Measurements from ENCODE around the gene UNC13C.
"Not testable (repeated sequence)": the region's sequence is repeated elsewhere in the genome, so short reads cannot be mapped to it uniquely, and the experiment has no call there.

UNC13C gene

GRCh38 chr15:53978253-53978906 is at the start of gene UNC13C:
UNC13C (plus strand) TSS chr15:53978441; CDS start chr15:54012904, 34,463 bp downstream.
- no peak for FAIRE-seq

- FAIRE-seq = no peak
These were observed 42.1 kb upstream of the UNC13C start for GRCh38 chr15:53936137-53936536.

GRCh38 chr15:53937632-53938031 is 40.6 kb upstream of the UNC13C start:
- not testable (repeated sequence) for FAIRE-seq

DNA sequence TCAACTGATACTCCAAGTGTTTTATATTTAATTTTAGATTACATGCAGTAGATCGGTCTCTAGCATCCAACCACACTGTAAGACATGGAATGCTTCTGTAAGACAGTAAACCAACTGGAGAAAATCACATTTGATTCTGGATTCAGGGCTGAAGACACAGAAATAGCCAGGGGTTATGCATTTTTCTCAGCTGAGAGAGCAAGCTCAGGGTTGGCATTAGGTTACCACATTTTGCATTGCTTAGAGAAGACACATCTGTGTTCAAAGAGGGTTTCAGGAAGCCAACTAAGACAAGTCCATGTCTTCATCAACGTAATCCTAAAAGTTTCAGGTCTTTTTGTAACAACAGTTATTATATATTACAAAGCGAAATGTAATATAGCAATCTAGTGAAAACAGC is 27.7 kb upstream of the UNC13C start:
- FAIRE-seq = no peak

DNA sequence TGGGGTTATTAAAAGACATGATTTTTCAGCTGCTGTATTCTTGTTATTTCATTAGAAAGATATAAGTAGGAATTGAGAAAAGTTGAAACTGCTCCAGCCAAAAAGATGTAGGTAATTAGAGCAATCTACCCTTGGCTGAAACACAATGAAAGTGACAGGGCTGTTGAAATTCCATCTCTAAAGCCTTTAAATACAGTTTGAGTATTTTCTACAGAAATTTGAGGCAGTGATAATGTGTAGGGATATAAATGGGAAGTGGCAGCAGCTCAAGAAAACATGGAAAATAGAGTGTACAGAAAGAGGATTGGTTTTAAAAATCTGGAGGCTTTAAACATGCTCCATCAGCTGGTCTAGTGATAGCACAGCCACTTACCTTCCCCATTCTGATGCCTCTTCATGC is 22.8 kb upstream of the UNC13C start:
- FAIRE-seq = no peak

GRCh38 chr15:53962646-53963561 is 15.3 kb upstream of the UNC13C start:
- no peak for FAIRE-seq

DNA sequence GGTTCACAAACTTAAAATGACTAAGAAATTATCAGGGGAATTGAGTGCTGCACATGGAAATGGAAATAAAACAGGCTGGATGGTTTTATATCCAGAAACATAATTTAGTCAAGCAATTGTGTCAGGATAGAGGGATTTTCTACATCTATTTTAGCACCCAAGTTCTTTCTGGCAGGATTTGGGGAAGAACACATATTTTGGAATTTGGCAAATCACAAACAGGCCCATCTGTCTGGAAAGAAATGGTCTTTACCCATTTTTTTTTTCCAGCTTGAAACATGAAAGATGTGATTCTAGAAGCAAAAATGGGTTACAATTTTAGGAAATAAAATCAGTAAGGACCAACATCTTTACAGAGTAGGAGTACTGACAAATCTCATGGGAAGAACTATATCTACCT is 14.4 kb upstream of the UNC13C start:
- FAIRE-seq = no peak

- FAIRE-seq = no peak
These were observed 4.1 kb upstream of the UNC13C start for GRCh38 chr15:53974121-53974520.

- no peak for FAIRE-seq
These were observed 3.4 kb upstream of the UNC13C start for GRCh38 chr15:53974813-53975212.

- no peak for FAIRE-seq
These were observed 1.3 kb upstream of the UNC13C start for GRCh38 chr15:53976844-53977392.

DNA sequence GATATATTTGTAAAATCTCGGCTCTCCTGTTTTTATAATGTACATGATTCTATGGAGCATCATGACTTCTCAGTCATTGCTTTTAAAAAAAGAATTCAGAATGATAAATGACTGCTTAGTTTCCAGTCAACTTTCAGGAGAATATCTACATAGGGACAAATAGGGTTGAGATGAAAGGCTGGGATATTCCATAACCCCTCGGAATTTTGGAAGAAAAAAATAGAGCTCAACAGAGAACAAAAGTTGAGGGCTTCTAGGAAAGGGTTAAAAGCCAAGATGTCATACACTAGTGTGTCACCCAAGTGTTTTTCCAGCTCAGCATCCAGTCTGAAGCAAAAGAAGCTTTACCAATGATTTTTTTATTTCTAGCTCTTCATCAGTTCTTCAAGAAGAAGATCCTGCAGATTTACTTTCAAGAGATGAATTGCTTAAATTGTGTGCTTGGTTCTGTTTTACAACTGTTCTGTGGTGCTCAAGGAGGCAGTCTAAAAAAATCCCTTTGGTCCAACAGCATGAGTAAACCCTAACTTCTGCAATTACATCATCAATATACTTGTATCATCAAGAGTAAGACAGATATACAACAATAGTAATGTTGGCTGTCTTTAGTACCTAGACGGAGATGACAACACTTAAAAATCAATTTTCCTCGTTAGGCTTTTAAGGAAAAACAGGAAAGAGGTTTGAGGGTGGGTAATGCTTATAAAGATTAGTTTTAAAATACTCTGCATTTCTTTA is 979 bp downstream of the UNC13C start:
- no peak for FAIRE-seq

DNA sequence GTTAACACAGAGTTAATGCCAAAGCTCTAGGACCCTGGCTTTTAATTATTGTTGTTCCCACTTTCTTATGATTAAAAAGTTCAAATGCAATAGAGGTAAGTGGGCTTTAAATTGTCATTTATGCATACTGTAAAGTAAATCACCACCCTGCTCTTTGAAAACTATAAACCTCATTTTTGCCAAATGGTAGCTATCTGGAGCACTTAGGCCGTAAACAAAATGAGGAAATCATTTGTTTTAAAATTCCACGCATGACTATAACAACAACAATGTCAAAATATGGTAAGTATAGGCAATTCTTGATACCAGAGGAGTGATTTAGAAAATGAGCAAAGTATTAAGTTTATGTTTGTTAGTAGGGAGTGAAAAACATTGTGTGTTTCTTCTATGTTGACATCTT is 1.8 kb downstream of the UNC13C start:
- no peak for FAIRE-seq

GRCh38 chr15:53982071-53982680 is 3.9 kb downstream of the UNC13C start:
- no peak for FAIRE-seq

GRCh38 chr15:53982876-53983275 is 4.6 kb downstream of the UNC13C start:
- FAIRE-seq = no peak

- no peak for FAIRE-seq
These were observed 6.0 kb downstream of the UNC13C start for GRCh38 chr15:53984221-53984620.

GRCh38 chr15:53985562-53985961 is 7.3 kb downstream of the UNC13C start:
- no peak for FAIRE-seq

DNA sequence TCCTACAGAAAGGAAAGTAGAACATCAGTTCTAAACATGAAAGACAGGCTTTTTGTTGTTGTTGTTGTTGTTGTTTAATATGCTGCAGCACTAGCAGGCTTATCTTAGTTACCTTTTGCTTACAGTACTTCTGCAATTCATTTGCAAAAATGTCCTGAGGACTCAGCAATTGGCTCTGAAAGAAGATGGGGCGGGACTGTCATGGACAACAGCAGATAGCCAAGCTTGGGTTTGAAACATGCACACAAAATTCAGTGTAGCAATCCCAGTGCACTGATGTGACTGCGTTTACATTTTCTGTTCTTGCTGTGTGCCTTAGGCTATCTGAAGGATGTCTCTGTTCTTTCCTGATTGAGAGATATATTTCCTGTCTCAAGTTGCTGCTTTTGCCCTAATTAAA is 9.2 kb downstream of the UNC13C start:
- no peak for FAIRE-seq

GRCh38 chr15:54007256-54007655 is 29.0 kb downstream of the UNC13C start:
- FAIRE-seq = no peak

DNA sequence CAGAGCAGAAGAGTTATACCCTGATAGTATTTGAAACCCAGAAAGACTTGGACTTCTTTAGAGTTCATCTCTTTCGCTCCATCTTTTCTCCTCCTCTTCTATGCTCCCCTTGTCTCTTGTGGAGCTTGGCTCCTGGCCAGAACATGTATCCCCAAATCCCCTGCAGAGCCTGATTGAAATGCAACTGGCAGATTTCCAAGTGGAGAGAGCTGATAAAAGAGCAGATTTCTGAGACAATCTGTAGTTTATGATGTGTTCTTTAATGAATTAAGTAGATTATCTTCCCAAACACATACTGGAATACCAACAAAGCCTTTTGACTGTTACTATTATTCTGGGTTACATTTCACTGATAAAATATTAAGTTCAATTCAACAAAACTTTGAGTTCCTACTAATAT is 33.4 kb downstream of the UNC13C start:
- FAIRE-seq = no peak

DNA sequence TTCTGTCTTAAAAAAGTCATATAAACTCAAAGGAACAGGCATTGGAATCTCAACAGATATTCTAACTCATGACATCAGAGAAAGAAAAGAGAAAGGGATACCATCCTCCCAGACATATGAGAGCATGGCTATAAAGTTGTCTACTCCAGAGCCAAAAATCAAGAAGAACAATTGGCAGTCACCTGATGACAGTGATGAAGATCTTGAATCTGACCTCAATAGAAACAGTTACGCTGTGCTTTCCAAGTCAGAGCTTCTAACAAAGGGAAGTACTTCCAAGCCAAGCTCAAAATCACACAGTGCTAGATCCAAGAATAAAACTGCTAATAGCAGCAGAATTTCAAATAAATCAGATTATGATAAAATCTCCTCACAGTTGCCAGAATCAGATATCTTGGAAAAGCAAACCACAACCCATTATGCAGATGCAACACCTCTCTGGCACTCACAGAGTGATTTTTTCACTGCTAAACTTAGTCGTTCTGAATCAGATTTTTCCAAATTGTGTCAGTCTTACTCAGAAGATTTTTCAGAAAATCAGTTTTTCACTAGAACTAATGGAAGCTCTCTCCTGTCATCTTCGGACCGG is 35.9 kb downstream of the UNC13C start:
- no peak for FAIRE-seq

- no peak for FAIRE-seq
These were observed 39.0 kb downstream of the UNC13C start for GRCh38 chr15:54017251-54017650.

GRCh38 chr15:54017959-54018358 is 39.7 kb downstream of the UNC13C start:
- no peak for FAIRE-seq

Measured in islet of Langerhans (tissue), 1 donor.